OCI-LY1 (cell line): ENCODE data around the gene KATNAL2.
A peak's percentile ranks its signal among the peaks of the same experiment; 100 is the strongest.

Experiments used
- H2AFZ ChIP-seq: fragments of 200-600 bp; sonication (generic), shearing (Covaris generic); 2 replicates; pipeline ENCODE4 v1.6.0; 2014; ENCODE audit warnings: antibody characterized with exemption, mild to moderate bottlenecking, low read length
- H3F3A ChIP-seq: fragments of 200-600 bp; sonication (generic), shearing (Covaris generic); 2 replicates; pipeline ENCODE4 v1.6.0; 2014; ENCODE audit warnings: mild to moderate bottlenecking, antibody characterized with exemption, low read length, moderate library complexity; ENCODE audit not compliant: insufficient read depth
- H3K27ac ChIP-seq: fragments of 200-600 bp; sonication (generic); 2 replicates; pipeline ENCODE4 v1.5.1; 2014; ENCODE audit warnings: low read length, mixed run types, mild to moderate bottlenecking, low read depth; ENCODE audit not compliant: poor library complexity, severe bottlenecking
- H3K27me3 ChIP-seq: fragments of 200-600 bp; sonication (generic); 2 replicates; pipeline ENCODE4 v1.6.0; 2014; ENCODE audit warnings: antibody characterized with exemption, mild to moderate bottlenecking, low read length, moderate library complexity; ENCODE audit not compliant: insufficient read depth
- H3K36me3 ChIP-seq: fragments of 200-600 bp; sonication (generic); 2 replicates; pipeline ENCODE4 v1.6.1; 2014; ENCODE audit warnings: mild to moderate bottlenecking, antibody characterized with exemption, low read length, moderate library complexity, mixed read lengths; ENCODE audit not compliant: insufficient read depth
- H3K4me1 ChIP-seq: fragments of 200-600 bp; sonication (generic); 2 replicates; pipeline ENCODE4 v1.5.1; 2014; ENCODE audit warnings: mild to moderate bottlenecking, low read length, moderate library complexity; ENCODE audit not compliant: insufficient read depth, severe bottlenecking
- H3K4me2 ChIP-seq: fragments of 200-600 bp; sonication (generic), shearing (Covaris generic); 2 replicates; pipeline ENCODE4 v1.6.1; 2014; ENCODE audit warnings: low read length
- H3K4me3 ChIP-seq: fragments of 200-600 bp; sonication (generic); 2 replicates; pipeline ENCODE4 v1.5.1; 2014; ENCODE audit warnings: low read length, low read depth, mild to moderate bottlenecking, mixed read lengths; ENCODE audit not compliant: poor library complexity, severe bottlenecking
- H3K79me2 ChIP-seq: fragments of 200-600 bp; shearing (Covaris generic); 2 replicates; pipeline ENCODE4 v1.6.1; 2016; ENCODE audit warnings: mixed run types, low read length, mixed read lengths; ENCODE audit not compliant: insufficient read depth
- H3K9ac ChIP-seq: fragments of 200-600 bp; sonication (generic), shearing (Covaris generic); 2 replicates; pipeline ENCODE4 v1.6.1; 2014; ENCODE audit warnings: mild to moderate bottlenecking, low read length, mixed read lengths
- H3K9me2 ChIP-seq: fragments of 200-600 bp; sonication (generic), shearing (Covaris generic); 2 replicates; pipeline ENCODE4 v1.6.1; 2014; ENCODE audit warnings: low read depth, mild to moderate bottlenecking, low read length, mixed read lengths
- H3K9me3 ChIP-seq: fragments of 200-600 bp; shearing (Covaris generic); 2 replicates; pipeline ENCODE4 v1.6.1; 2014; ENCODE audit warnings: low read length, mixed read lengths
- H4K20me1 ChIP-seq: fragments of 200-600 bp; sonication (generic), shearing (Covaris generic); 2 replicates; pipeline ENCODE4 v1.6.0; 2016; ENCODE audit warnings: mild to moderate bottlenecking, low read length; ENCODE audit not compliant: insufficient read depth
- EZH2 ChIP-seq: fragments of 200-600 bp; sonication (generic), shearing (Covaris generic); IDR thresholded peaks from 2 replicates; pipeline ENCODE4 v1.8.0; 2017; ENCODE audit warnings: borderline replicate concordance, mixed run types, mild to moderate bottlenecking, antibody characterized with exemption, low read length, moderate library complexity, mixed read lengths
- TF ChIP-seq, protein P1 (sequence below): fragments of 200-600 bp; sonication (generic), shearing (Covaris generic); IDR thresholded peaks from 2 replicates; pipeline ENCODE4 v1.5.1; 2017; ENCODE audit warnings: mild to moderate bottlenecking, antibody characterized with exemption, low read length, moderate library complexity, mixed read lengths

Gene KATNAL2

DNA sequence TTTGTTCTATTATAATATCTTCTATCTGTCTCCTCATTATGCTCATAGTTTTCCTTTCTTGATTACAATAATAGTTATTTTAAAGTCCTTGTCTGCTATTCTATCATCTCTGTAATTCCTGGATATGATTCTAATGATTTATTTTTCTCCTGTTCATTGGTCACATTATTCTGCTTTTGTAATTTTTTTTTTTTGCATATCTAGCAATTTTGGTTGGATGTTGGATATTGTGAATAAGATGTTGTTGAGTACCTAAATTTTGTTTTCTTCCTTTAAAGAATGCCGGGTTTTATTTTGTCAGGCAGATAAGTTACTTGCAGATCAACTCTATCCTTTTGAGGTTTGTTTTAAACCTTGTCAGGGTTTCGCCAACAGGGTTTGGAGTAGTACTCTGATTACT, 25.2 kb downstream of the KATNAL2 start:
- Histone ChIP-seq H3K9me3 (no peaks in the 10 kb centered on the region), H3K9me2 (no peaks in the 10 kb centered on the region), H3K36me3 (no peaks in the 10 kb centered on the region), H3K27me3 (no peaks in the 10 kb centered on the region), H3K27ac (no peak overlapping the region), H3F3A (no peaks in the 10 kb centered on the region), H3K79me2 (no peaks in the 10 kb centered on the region), H4K20me1 (no peaks in the 10 kb centered on the region), H3K9ac (no peak overlapping the region), H2AFZ (no peak overlapping the region), H3K4me2 (no peak overlapping the region), H3K4me1 (peaks cover 6% of the 10 kb centered on the region), H3K4me3 (no peak overlapping the region)
- no peak for TF ChIP-seq EZH2
- TF ChIP-seq, protein P1, sequence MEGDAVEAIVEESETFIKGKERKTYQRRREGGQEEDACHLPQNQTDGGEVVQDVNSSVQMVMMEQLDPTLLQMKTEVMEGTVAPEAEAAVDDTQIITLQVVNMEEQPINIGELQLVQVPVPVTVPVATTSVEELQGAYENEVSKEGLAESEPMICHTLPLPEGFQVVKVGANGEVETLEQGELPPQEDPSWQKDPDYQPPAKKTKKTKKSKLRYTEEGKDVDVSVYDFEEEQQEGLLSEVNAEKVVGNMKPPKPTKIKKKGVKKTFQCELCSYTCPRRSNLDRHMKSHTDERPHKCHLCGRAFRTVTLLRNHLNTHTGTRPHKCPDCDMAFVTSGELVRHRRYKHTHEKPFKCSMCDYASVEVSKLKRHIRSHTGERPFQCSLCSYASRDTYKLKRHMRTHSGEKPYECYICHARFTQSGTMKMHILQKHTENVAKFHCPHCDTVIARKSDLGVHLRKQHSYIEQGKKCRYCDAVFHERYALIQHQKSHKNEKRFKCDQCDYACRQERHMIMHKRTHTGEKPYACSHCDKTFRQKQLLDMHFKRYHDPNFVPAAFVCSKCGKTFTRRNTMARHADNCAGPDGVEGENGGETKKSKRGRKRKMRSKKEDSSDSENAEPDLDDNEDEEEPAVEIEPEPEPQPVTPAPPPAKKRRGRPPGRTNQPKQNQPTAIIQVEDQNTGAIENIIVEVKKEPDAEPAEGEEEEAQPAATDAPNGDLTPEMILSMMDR: no peak

DNA sequence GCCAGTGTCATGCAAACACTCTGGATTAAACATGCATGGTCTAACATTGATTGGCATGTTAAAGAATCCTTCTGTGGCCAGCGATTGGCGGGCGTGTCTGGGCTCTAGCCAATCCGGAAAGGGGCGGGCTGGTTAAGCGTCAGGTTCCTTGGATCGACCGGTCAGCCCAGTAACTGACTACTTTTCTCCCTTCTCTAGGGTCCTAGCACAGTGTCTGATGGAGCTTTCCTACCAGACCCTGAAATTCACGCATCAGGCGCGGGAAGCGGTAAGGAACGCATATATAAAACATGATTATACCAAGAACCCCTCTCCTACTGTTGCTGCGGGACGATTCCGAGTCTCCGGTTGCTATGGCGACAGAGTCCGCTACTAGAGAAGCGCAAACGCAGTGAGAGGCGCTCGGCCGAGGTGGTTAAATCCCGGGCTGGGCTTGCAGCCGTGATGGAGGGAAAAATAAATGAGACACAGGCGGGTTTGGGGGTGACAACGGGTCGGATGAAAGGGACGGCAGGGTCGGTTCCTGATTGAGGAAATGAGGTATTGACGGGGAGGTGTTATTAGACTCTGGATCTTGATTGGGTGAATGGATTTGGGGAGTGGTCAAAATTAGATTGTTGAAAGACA, 29.4 kb downstream of the KATNAL2 start:
- H3K9me3 ChIP-seq: no peaks in the 10 kb centered on the region
- H3K4me2 ChIP-seq: peak overlapping the region; percentile 77
- no peaks in the 10 kb centered on the region for H3F3A ChIP-seq
- peaks cover 6% of the 10 kb centered on the region for H3K4me1 ChIP-seq
- H2AFZ ChIP-seq: no peak overlapping the region
- peak overlapping the region; percentile 30; the same call in 1 of the 2 replicates for H3K9ac ChIP-seq
- no peak overlapping the region for H3K27ac ChIP-seq
- H3K4me3 ChIP-seq: peak overlapping the region; percentile 75
- H3K27me3 ChIP-seq: no peaks in the 10 kb centered on the region
- H3K36me3 ChIP-seq: no peaks in the 10 kb centered on the region
- no peaks in the 10 kb centered on the region for H4K20me1 ChIP-seq
- H3K9me2 ChIP-seq: no peaks in the 10 kb centered on the region
- no peaks in the 10 kb centered on the region for H3K79me2 ChIP-seq
- TF ChIP-seq, protein P1: no peak

DNA sequence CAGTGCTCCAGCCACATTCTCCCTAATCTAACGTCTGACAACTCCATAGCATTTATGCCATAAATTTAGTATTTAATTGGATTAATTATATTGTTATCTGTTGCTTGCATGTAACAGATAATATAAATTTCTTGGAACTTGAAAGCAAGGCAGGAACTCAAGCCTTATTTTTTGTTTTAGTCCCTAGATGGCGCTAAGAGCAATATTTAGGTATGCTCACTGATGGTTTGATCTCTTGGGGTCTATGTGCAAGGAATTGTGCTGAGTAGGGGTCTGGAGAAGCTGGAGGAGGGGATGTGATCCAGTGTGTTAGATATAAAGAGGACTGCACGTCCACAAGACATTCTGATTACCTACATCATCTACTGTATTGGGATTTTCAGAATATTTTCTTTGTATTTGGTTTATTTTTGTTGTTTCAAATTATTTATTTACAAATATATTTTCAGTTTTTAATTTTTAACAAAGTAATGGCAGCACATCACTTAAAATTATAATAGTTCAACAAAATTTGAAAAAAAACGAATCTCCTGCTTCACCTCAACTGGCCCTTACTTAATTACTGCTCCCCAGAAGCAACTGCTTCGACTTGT, 32.8 kb downstream of the KATNAL2 start:
- Histone ChIP-seq H3K27me3 (no peaks in the 10 kb centered on the region), H3F3A (no peaks in the 10 kb centered on the region), H3K27ac (no peak overlapping the region), H3K9me3 (no peaks in the 10 kb centered on the region), H3K9me2 (no peaks in the 10 kb centered on the region), H4K20me1 (no peaks in the 10 kb centered on the region), H3K4me1 (peaks cover 6% of the 10 kb centered on the region), H3K9ac (no peak overlapping the region), H3K4me2 (no peak overlapping the region), H2AFZ (no peak overlapping the region), H3K36me3 (no peaks in the 10 kb centered on the region), H3K4me3 (no peak overlapping the region), H3K79me2 (no peaks in the 10 kb centered on the region)
- TF ChIP-seq EZH2: no peak
- TF ChIP-seq, protein P1: peak; percentile 68
